ENCODE measurements around the gene EVI5.

Gene EVI5

DNA sequence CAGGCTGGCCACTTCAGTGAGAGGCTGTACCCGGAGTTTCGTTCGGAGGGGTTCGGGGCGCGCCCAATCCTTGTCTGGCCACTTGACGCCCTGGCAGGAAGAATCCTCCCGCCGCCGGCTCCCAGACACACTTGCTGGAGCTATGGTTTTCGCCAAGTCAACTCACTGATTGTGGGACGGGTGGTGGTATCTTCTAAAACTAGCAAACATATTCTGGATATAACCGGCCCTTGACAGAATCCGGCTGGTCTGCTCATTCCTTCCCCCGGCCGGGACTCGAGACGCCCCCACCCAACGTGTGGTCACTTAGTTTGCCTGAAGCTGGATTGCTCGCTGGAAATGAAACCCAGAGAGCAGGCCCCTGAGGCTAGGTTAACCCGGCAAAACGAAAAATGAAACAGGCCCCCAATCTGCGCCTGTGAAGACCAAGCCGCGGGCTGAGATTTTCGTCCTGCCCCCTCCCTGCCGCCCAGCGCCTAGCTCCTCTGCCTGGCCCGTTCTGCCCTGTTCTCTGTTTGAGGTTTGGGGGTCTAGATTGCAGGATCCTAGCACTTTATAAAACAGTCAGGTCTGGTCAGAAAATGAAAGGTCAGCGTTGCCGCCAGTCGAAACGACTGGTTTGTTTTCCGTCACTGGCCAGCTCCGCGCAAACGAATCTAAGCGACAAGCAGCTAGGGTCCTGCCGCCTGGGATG lies 302.8 kb downstream of the EVI5 start:
- no peak for DNase-seq

DNA sequence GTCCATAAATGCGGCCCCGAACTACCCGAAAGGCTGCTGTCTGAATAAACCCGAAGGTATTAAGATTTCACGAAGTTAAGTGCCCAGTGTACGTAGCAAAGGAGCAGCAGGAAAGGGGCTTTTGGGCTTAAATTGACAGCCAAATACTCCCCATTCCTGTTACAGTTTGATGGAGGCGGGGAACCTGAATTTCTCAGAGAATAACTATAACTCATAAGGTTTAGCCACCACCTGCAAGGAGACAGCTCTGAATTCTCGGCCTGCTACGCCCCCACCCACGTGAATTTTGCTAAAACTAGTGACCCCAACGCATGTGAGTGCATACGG lies 303.3 kb downstream of the EVI5 start:
- DNase-seq = no peak

DNA sequence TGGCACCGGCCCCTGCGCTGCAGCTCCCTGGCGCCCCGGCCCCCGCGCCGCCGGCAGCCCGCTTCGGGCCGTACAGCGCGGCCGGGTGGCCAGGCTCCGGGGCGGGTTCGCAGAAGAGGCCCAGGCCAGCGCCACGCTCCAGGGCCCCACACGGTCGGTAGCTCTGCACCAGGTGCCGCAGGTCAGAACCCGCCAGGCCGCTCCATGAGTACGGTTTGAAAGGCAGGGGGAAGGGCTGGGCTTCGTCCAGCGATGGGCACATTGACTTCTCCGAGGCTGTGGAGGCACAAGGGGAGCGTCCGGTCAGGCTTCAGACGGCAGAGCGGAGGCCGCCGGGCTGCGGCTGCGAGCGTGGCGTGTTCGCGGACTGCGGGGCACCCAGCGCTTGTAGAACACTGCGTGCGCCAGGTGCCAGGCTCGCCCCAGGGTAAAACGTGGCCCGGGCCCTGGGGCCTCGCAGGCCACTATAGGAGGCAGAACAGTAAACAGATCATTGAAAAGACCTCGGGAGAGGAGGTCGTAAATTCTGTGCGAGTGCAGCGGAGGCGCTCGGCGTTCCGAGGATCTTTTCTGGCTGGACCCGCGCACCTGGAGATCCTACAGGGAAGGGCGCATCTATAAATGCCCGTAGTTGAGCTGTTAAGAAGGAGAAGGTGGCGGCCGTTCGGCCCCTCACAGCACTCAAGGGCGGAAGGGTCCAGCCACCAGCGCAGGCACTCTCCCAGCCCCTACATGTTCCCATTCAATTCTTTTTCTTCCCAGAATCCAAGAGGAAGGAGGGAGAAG lies 303.9 kb downstream of the EVI5 start:
- DNase-seq = no peak

DNA sequence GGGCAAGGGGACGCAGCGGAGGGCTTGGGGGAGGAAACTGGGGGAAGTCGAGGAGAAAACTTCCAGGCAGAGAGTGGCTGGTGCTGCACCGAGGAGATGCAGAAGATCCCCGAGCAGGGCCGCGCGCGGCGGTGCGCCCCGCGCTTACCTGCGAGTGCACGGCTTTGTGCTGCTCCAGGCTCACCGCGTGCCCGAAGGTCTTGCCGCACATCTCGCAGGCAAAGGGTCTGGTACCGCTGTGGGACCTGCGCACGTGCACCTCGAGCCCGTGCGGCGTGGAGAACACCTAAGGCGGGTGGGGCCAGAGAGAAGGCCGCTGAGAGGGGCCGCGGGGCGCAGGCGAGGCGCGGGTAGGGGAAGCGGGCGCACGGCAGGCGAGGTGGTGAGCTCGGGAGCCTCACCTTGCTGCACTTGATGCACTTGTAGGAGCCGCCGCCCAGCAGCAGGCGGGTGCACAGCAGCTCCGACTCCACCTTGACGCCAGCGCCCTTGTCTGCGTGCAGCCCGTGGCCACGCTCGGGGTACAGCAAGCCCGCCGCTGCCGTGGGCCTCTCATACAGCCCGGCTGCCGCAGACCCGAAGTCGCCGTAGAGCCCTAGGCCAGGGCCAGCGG lies 304.6 kb downstream of the EVI5 start:
- DNase-seq = no peak

DNA sequence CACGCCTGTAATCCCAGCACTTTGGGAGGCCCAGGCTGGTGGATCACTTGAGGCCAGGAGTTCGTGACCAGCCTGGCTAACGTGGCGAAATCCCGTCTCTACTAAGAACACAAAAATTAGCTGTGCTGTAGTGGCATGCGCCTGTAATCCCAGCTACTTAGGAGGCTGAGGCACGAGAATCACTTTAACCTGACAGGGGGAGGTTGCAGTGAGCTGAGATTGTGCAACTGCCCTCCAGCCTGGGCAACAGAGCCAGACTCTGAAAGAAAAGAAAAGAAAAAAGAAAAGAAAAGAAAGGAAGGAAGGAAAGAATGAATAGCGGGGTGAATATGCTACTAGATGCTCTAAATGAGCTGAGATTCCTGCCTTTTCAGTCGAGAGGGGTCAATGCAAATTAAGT lies 305.3 kb downstream of the EVI5 start:
- no peak for DNase-seq

DNA sequence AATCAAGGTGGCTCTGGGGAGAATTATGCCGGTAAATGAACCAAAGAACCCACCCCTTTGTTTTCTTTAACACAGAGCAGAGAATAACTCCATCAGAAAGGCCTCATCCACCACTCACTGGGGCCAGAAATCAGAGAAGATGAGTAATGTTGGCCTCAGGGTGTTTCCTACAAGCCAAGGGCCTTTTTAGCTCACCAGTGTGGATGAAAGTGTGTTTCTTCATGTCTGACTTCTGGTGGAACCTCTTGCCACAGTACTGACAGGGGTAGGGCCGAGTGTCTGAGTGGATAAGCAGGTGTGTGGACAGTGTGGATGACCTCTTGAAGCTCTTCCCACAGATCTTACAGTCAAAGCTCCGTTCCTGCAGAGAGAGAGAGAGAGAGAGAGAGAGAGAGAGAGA lies 306.5 kb downstream of the EVI5 start:
- DNase-seq = no peak

DNA sequence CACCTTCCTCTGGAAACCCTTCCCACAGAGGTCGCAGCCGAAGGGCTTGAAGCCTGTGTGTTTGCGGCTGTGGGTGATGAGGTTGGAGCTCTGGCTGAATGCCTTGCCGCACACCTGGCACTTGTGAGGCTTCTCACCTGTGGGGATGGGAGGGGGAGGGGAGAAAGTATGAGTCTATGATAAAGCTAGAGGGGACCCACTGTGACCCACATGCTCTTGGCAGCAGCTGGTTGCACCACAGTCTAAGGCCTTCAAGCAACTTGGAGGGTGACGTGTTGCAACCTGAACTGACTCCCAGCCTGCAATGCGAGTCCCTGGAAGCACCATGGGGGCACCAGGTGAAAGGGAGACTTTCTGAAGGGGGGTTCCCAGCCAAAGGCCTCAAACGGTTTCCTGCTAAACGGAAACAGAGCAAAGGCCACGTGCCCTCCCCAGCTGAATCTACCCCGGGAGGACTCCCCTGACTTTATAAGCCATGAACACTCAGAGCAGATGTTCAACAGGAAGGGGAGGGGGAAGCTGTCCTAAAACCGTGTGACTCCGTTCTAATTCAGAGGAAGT lies 308.8 kb downstream of the EVI5 start:
- DNase-seq = peak; percentile 36

DNA sequence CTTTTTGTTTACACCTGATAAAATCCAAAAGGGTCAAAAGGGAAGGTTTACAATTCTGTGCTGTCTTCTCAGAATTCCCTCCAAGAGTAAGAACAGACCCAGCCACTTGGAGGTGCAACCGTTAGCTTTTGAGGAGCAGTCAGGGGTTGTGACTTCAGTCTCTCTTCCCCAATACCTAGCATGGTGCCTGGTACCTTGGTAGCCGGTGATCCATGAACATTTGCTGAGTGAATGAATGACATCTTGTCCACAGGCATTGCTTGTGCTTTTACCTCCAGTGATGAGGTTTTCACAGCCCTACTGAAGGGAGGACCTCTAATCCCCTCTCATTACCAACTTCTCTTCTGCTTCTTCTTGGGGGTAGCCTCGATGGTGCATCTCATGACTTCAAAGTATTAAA lies 309.9 kb downstream of the EVI5 start:
- DNase-seq = no peak

DNA sequence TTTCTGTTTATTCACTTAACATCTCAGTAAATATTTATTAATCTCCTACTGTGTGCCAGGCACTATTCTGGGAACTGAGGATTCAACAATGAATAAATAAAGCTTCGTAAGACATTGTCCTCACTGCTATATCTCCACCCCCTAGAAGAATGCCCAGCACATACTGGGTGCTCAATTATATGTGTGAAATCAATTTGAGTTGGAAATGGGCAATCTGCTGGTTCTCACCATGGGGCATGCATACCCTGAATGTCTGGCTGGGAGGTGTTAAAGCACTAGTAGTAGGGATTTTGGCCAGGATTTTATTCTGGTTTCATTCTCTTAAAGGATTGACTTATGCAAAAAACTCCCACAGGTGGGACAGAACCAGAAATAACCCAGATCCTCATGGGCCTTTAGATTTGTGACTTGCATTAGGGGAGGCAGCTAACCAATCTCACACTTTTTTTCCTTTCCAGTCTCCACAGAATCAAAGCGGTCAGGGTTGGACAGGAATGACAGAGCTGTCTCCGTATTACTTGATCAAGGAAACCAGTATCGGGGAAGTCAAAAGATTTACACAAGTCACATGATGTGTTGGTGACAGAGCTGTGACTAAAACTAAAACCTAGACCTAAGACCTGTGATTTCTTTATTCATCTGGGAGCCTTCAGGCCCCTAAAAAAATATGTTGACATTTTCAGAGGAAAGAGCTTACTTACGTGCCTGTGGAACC lies 311.0 kb downstream of the EVI5 start:
- DNase-seq = no peak

DNA sequence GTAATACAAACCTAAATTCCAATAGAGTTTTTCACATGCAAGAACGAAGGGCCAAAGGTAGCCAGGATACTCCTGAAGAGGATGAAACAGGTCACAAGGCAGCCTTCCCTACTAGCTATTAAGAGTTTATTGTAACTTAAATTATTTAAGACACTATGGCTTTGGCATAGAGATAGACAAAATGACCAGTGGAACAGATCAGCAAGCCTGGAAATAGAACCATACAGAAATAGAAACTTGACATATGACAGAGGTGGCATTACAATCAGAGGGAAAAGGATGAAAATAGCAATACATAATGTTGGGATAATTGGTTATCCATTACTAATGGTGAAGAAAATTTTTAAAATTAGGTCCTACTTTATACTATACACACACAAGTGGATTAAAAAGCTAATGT lies 314.7 kb downstream of the EVI5 start:
- no peak for DNase-seq

DNA sequence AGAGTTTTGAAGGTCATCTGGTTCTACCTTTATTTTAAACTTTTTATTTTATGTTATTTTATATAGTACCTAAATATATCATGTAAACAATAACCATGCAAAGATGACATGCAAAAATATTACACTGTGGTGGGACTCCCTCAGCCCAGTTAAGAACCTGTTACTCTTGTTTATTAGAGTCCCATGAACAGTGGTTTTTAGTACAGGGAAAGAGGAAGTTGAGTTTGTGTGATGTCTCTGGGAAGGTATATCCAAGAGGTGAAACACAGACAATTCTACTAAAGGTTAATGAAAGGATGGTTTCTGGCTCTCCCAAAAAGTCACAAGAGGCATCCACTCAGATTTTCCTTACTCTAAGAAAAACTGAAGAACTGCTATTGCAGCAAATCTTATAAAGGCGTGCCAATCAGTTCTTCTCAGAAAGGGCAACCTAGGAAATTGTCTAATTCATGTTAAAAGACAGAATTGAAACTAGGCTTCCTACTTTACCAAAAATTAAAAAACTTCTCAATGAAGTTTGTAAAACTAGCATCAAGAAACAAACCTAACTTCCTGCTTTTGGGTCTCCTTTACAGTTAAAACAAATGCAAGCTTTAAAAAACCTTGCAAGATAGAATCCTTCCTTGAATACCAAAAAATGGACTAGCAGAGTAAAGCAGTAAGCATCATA lies 318.1 kb downstream of the EVI5 start:
- no peak for DNase-seq

DNA sequence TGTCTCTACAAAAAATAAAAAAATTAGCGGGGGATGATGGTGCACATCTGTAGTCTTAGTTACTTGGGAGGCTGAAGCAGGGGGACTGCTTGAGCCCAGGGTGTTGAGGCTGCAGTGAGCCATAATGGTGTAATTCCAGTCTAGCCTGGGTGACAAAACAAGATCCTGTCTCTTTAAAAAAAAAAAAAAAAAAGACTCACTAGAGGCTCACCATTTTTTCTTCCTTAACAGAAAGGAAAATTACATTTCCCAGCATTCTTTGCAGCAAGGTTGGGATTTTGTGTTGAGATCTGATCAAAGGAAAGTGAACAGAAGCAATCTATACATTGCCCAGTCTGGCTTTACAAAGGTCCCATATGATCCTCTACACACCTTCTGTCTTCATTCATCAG lies 319.7 kb downstream of the EVI5 start:
- DNase-seq = no peak

DNA sequence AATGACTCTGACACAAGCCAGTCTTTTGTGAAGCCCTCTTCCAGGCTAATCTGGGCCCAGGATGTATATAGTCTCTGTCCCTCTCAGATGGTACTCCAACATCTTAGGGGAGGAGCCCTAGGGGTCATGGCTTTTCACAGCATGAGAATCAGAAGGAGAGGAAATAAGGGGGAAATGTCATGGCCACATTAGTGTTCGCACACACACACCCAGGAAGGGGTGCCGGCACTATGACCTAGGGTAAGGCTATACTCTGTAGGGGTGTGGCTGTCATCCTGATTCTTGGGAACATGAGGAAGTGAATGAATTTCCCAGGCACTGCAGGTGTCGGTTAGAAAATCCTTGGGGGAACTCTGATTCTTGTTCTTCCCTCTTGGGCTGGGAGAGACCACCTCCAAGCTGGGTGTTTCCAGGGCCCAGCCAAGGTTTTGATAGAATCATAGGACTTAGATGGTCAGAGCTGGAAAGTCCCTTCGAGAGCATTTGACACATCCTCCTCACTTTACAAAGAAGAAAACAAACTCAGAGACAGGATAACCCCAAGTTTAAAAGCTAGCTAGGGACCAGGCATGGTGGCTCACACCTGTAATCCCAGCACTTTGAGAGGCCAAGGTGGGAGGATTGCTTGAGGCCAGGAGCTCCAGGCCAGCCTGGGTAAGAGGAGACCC lies 320.2 kb downstream of the EVI5 start:
- no peak for DNase-seq

DNA sequence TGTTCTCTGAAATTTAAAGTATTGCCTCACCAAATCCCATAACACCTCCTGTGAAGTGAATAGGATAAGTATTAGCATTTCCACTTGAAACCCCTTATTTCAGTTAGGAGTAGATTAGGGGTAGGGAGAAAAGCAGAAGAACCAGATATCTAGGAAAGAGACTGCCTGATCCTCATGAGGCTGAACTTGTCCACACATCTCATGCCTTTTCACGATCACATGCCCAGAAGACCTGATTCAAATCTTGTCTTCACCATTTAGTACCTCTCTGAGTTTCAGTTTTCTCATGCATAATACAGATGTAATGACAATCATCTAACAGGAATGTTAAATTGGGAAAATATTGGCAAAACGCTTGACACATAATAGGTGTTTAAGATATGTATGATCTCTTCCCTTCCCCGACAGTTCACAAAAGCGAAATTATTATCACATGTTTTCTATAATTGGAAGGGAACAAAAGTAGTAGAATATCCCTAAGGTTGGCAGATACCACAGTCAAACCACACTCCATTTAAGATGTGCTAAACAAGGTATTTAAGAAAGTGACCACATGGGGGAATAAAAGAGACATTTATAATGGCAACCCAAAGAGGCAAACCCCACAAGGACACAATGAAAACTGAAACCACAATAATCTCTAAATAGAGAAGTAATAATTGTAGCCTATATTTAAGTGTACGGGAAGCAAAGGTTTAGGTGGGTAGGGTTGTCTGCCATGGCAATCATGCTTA lies 323.4 kb downstream of the EVI5 start:
- DNase-seq = no peak

DNA sequence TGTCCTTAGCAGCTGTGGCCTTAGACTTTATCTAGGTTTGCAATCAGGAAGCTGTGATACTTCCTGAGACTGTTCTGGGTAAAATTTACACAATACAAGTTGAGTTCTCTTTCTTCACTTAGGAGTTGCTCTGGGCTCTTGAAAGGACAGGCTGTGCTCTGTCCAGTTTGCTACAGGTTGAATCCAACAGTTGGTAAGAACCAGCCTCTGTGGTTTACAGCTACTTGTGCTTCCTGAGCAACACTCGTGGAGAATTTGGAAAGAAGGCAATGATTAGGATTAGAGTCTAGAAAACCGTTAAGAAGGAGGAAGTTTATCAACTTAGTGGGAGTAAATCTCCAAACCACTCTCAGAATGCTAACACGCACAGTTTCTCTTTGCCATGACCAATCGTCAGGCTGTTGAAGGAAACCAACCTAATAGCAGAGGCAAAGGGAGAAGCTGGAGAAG lies 325.0 kb downstream of the EVI5 start:
- DNase-seq = no peak

Data from activated naive CD4-positive, alpha-beta T cell treated with anti-CD3 and anti-CD28 coated beads, Interleukin-2, amount 50 U/mL, for 16 hours (primary cell).